ENCODE results near the gene COX8A.

Gene COX8A

GRCh38 chr11:63941901-63942300 lies 32.5 kb upstream of the COX8A start:
- Histone ChIP-seq H3K9me2 (replicated peaks; ENCODE audit: insufficient read depth, low read length) (no peaks in the 10 kb centered on the region), H3K4me2 (ENCODE audit: low read depth, low read length, poor library complexity, severe bottlenecking) (no peak overlapping the region), H3K4me3 (ENCODE audit: insufficient read depth, low read length, poor library complexity, severe bottlenecking) (no peak overlapping the region), H4K20me1 (ENCODE audit: low read depth, low read length) (no peaks in the 10 kb centered on the region), H3K36me3 (ENCODE audit: low read length) (no peaks in the 10 kb centered on the region), H3K27me3 (ENCODE audit: low read length) (no peaks in the 10 kb centered on the region), H3K9ac (ENCODE audit: low read length) (no peak overlapping the region), H2AFZ (ENCODE audit: low read depth, low read length, severe bottlenecking) (no peak overlapping the region), H3K9me3 (ENCODE audit: insufficient read depth, low read length) (no peaks in the 10 kb centered on the region), H3K79me2 (ENCODE audit: insufficient read depth, low read length) (peaks cover 51% of the 10 kb centered on the region), H3F3A (ENCODE audit: insufficient read depth) (peaks cover 10% of the 10 kb centered on the region), H3K27ac (ENCODE audit: low read depth, low read length) (no peak overlapping the region)
- TF ChIP-seq CTCF (IDR thresholded peaks at IDR 0.05; ENCODE audit: insufficient read depth, low read length, poor library complexity, severe bottlenecking) (no peak), EZH2phosphoT487 (conservative IDR thresholded peaks at IDR 0.05; ENCODE audit: low read length) (no peak)

GRCh38 chr11:63942803-63943202 lies 31.6 kb upstream of the COX8A start:
- no peaks in the 10 kb centered on the region for H3K36me3 ChIP-seq (ENCODE audit: low read length)
- no peaks in the 10 kb centered on the region for H3K9me2 ChIP-seq (replicated peaks; ENCODE audit: insufficient read depth, low read length)
- no peak overlapping the region for H3K4me3 ChIP-seq (ENCODE audit: insufficient read depth, low read length, poor library complexity, severe bottlenecking)
- H3K9me3 ChIP-seq (ENCODE audit: insufficient read depth, low read length) = no peaks in the 10 kb centered on the region
- H3K9ac ChIP-seq (ENCODE audit: low read length) = no peak overlapping the region
- TF ChIP-seq CTCF (IDR thresholded peaks at IDR 0.05; ENCODE audit: insufficient read depth, low read length, poor library complexity, severe bottlenecking) (no peak), EZH2phosphoT487 (conservative IDR thresholded peaks at IDR 0.05; ENCODE audit: low read length) (no peak)
- H4K20me1 ChIP-seq (ENCODE audit: low read depth, low read length) = no peaks in the 10 kb centered on the region
- no peaks in the 10 kb centered on the region for H3K27me3 ChIP-seq (ENCODE audit: low read length)
- H2AFZ ChIP-seq (ENCODE audit: low read depth, low read length, severe bottlenecking) = no peak overlapping the region
- H3K4me2 ChIP-seq (ENCODE audit: low read depth, low read length, poor library complexity, severe bottlenecking) = no peak overlapping the region
- peaks cover 10% of the 10 kb centered on the region for H3F3A ChIP-seq (ENCODE audit: insufficient read depth)
- no peak overlapping the region for H3K27ac ChIP-seq (ENCODE audit: low read depth, low read length)
- peaks cover 51% of the 10 kb centered on the region for H3K79me2 ChIP-seq (ENCODE audit: insufficient read depth, low read length)

GRCh38 chr11:63944987-63945386 lies 29.4 kb upstream of the COX8A start:
- Histone ChIP-seq H4K20me1 (ENCODE audit: low read depth, low read length) (no peaks in the 10 kb centered on the region), H2AFZ (ENCODE audit: low read depth, low read length, severe bottlenecking) (no peak overlapping the region), H3K27ac (ENCODE audit: low read depth, low read length) (no peak overlapping the region), H3K4me3 (ENCODE audit: insufficient read depth, low read length, poor library complexity, severe bottlenecking) (no peak overlapping the region), H3F3A (ENCODE audit: insufficient read depth) (peaks cover 6% of the 10 kb centered on the region), H3K9me3 (ENCODE audit: insufficient read depth, low read length) (no peaks in the 10 kb centered on the region), H3K27me3 (ENCODE audit: low read length) (no peaks in the 10 kb centered on the region), H3K79me2 (ENCODE audit: insufficient read depth, low read length) (peaks cover 40% of the 10 kb centered on the region), H3K9ac (ENCODE audit: low read length) (no peak overlapping the region), H3K36me3 (ENCODE audit: low read length) (no peaks in the 10 kb centered on the region; the same call in 1 of the 2 replicates), H3K9me2 (replicated peaks; ENCODE audit: insufficient read depth, low read length) (no peaks in the 10 kb centered on the region), H3K4me2 (ENCODE audit: low read depth, low read length, poor library complexity, severe bottlenecking) (no peak overlapping the region)
- no peak for TF ChIP-seq CTCF (IDR thresholded peaks at IDR 0.05; ENCODE audit: insufficient read depth, low read length, poor library complexity, severe bottlenecking)
- TF ChIP-seq EZH2phosphoT487 (conservative IDR thresholded peaks at IDR 0.05; ENCODE audit: low read length) = no peak

All from SU-DHL-6 (cell line).